H54 (cell line): ENCODE measurements around the gene MPDZ.

Source experiments
- DNase-seq: peaks from one replicate; pipeline ENCODE4 v3.0.0; 2011; ENCODE audit warnings: low spot score, mixed read lengths; ENCODE audit not compliant: insufficient read length
- FAIRE-seq: peaks from 3 replicates; lab custom pipeline; 2011; peaks lifted over from hg19 to GRCh38; lab: Jason Lieb, UNC
- POLR2A ChIP-seq: IDR thresholded peaks from 2 replicates; pipeline ENCODE4 v1.6.1; 2011; ENCODE audit warnings: low read depth, mild to moderate bottlenecking, low read length

The MPDZ gene

GRCh38 chr9:13186091-13186490 is 93.4 kb downstream of the MPDZ start:
- no peak for TF ChIP-seq POLR2A
- DNase-seq (no peak), FAIRE-seq (no peak)

- FAIRE-seq (peak; percentile 20), DNase-seq (no peak)
- TF ChIP-seq POLR2A = no peak
These were observed 97.8 kb downstream of the MPDZ start for GRCh38 chr9:13181652-13182051.

GRCh38 chr9:13179257-13179656 is 100.2 kb downstream of the MPDZ start:
- FAIRE-seq (no peak), DNase-seq (no peak)

GRCh38 chr9:13175732-13176131 is 103.8 kb downstream of the MPDZ start:
- DNase-seq (no peak), FAIRE-seq (no peak)
- no peak for TF ChIP-seq POLR2A

More at GRCh38 chr9:13179257-13179656, 100.2 kb downstream of the MPDZ start:
- TF ChIP-seq POLR2A = no peak

- TF ChIP-seq POLR2A = no peak
- FAIRE-seq (no peak), DNase-seq (no peak)
These were observed 104.4 kb downstream of the MPDZ start for GRCh38 chr9:13174906-13175639.

- no peak for TF ChIP-seq POLR2A
- DNase-seq (no peak), FAIRE-seq (no peak)
These were observed 105.9 kb downstream of the MPDZ start for GRCh38 chr9:13173553-13173952.

- TF ChIP-seq POLR2A = no peak
- DNase-seq (no peak), FAIRE-seq (no peak)
These were observed 108.2 kb downstream of the MPDZ start for GRCh38 chr9:13171261-13171660.

GRCh38 chr9:13166996-13167395 is 112.5 kb downstream of the MPDZ start:
- TF ChIP-seq POLR2A = no peak
- FAIRE-seq = no peak

GRCh38 chr9:13165956-13166355 is 113.5 kb downstream of the MPDZ start:
- TF ChIP-seq POLR2A = no peak
- FAIRE-seq (no peak), DNase-seq (no peak)

More at GRCh38 chr9:13166996-13167395, 112.5 kb downstream of the MPDZ start:
- no peak for DNase-seq

- FAIRE-seq = no peak
- DNase-seq = no peak
- TF ChIP-seq POLR2A = no peak
These were observed 114.1 kb downstream of the MPDZ start for GRCh38 chr9:13165236-13165945.

- DNase-seq (no peak), FAIRE-seq (no peak)
- TF ChIP-seq POLR2A = no peak
These were observed 115.5 kb downstream of the MPDZ start for GRCh38 chr9:13163946-13164345.

GRCh38 chr9:13163287-13163686 is 116.2 kb downstream of the MPDZ start:
- TF ChIP-seq POLR2A = no peak
- DNase-seq (no peak), FAIRE-seq (no peak)

GRCh38 chr9:13160051-13160450 is 119.4 kb downstream of the MPDZ start:
- no peak for TF ChIP-seq POLR2A
- DNase-seq = no peak
- FAIRE-seq = no peak

- DNase-seq = no peak
- no peak for TF ChIP-seq POLR2A
- no peak for FAIRE-seq
These were observed 120.5 kb downstream of the MPDZ start for GRCh38 chr9:13158986-13159385.
